ENCODE data around the gene ADSS2. TPM values are rescaled to one million over a fixed set of nuclear protein-coding genes. Genes with fewer than 3 reads are reported as not detected.

The ADSS2 gene
- 41.7 to 50.6 TPM (median 45.7 TPM) in 5 replicates for total RNA-seq (2022; extraction: Qiagen RNA extraction)

GRCh38 chr1:244451539-244451950 lies at the start of gene ADSS2:
Gene ADSS2 (minus strand): TSS chr1:244451909. CDS start chr1:244451817, 92 bp downstream.

DNA sequence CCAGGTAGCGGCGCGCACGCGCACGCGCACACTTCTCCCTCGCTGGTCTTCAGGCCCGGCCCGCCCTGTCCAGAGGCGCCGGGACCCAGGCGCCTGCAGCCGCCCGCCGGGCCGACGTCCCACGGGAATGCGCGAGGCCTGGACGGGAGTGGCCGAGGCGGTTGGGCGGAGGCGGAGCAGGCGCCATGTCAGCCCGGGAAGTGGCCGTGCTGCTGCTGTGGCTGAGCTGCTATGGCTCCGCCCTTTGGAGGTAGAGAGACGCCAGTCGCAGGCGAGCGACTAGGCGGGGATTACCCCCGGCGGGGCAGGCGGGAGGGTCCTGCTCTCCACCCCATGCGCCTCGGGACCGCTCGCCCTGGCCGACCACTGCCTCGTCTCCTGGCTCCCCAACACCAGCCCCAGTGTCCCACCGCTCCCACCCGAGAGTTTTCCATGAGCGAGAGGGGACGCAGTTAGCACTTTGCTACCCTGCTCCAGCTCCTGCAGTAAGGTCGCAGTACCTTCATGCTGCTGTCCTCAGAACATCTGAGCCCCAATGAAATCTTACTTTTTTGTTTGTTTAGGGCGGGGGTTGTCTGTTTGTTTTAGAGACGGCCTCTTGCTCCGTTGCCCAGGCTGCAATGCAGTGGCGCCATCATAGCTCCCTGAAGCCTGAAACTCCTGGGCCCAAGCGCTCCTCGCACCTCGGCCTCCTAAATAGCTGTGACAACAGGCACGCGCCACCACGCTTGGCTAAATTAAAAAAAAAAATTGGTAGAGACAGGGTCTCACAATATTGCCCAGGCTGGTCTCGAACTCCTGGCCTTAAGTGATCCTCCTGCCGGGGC lies 9.7 kb upstream of the ADSS2 start, which contains the start of gene CATSPERE:
Gene CATSPERE (plus strand): TSS at position 29 of the 827 bp plus-strand sequence. CDS start 157 bp downstream, at position 186.

Other genes with a start within 250 kb of the ADSS2 start
- gene CATSPERE, start 9.4 kb upstream of the ADSS2 start, total RNA-seq (2022; extraction: Qiagen RNA extraction) = 0.06 to 0.08 TPM (median 0.07 TPM) in 3 of 5 replicates, not detected in the others
- gene DESI2, start 201.2 kb upstream of the ADSS2 start, total RNA-seq (2022; extraction: Qiagen RNA extraction) = 26.6 to 32.1 TPM (median 30.1 TPM) in 5 replicates

All from A549 treated with Mapracorat at 1 μM for 4 hours (cell line).